ENCODE data around the gene LRRC8C.

Gene LRRC8C

DNA sequence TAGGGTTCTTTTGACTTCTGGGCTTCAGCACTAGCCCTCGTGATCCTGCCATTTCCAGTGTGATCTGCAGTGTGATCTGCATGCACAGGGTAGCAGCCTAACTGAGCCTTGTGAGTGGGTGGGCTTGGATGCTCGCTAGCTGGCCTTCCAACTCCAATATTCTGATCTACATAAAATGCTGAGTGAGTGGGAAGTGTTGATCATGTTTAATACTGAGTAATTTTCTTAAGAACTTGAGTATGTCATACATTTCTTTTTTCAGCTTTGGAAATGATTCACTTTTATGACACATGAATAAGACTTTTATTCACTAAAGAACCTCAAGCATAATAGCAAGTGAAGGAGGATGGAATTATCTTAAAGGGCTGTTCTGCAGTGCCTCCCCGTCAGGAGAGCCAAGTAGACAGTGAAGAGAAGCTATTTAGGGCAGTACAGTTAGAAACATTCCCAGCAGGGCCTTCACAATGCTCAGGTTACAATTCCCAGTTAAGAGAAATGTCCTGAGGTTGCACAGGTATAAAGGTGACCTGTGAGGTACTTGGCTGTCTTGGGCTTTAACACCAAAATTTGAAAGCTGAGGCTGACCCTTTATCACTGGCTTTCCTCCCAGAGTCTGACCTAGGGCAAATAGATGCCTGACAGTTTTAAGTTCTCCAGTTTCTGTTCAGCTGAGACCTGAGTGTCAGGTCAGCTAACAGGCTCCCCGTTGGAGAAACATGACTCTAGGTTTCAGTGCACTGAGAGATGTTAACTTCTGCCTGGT lies 29.1 kb upstream of the LRRC8C start:
- Mint-ChIP-seq H3K27ac (peak overlapping the region; percentile 77 to 95), H3K4me1 (peaks cover 98% of the 10 kb centered on the region), H3K4me3 (peak overlapping the region; percentile 65 to 67), H3K9me3 (no peaks in the 10 kb centered on the region), H3K27me3 (no peaks in the 10 kb centered on the region)
- DNase-seq = no peak
- peak; percentile 31 for ATAC-seq

- no peaks in the 10 kb centered on the region for H3K9me3 Mint-ChIP-seq
- ATAC-seq = no peak
- H3K4me1 Mint-ChIP-seq = peaks cover 98% of the 10 kb centered on the region
- H3K4me3 Mint-ChIP-seq = peak overlapping the region in 1 of 2 donors; percentile 52
- peak overlapping the region in 1 of 2 donors; percentile 95 for H3K27ac Mint-ChIP-seq
- no peaks in the 10 kb centered on the region for H3K27me3 Mint-ChIP-seq
- no peak for DNase-seq
Measured at GRCh38 chr1:89604414-89604735, 28.5 kb upstream of the LRRC8C start.

GRCh38 chr1:89605692-89606091 lies 27.2 kb upstream of the LRRC8C start:
- Mint-ChIP-seq H3K4me3 (peak overlapping the region; percentile 10 to 42), H3K9me3 (no peaks in the 10 kb centered on the region), H3K4me1 (peaks cover 98% of the 10 kb centered on the region)

DNA sequence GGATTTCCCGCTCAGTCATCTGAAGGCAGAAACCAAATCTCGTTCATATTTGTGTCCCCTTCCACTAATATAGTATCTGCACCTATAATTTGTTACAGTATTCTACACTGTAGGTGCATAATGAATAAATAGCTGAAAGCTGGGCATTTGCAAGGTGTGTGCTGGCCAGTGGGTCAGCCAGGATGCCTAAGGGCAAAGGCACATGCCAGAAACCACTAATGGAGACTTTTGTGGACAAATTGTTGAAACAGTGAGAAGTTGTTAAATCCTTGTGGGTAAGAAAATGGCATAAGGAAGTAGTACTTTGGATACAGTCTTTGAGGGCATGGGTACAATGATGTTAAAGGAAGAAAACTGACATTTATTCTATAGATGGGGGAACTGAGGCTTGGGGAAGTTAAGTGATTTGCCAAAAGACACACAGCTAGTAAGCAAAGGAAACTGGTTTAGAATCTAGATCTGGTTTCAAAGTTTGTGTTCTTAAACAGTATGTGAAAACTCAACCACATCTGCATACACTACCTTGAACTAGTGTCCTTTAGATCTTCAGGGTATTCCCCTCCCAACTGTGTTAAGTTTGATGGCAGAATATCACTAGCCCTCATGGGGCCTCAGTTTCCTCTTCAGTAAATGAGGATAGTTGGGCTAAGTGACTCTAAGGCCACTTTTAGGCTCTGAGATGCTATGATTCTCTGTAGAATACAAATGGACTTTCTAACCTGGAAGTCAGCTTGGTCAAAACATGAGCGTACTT lies 26.5 kb upstream of the LRRC8C start:
- peak; percentile 30 for ATAC-seq
- Mint-ChIP-seq H3K4me1 (peaks cover 98% of the 10 kb centered on the region), H3K4me3 (peak overlapping the region; percentile 42 to 85)

More at GRCh38 chr1:89605692-89606091, 27.2 kb upstream of the LRRC8C start:
- H3K27me3 Mint-ChIP-seq = no peaks in the 10 kb centered on the region
- DNase-seq (no peak), ATAC-seq (no peak)
- H3K27ac Mint-ChIP-seq = peak overlapping the region in 1 of 2 donors; percentile 21

DNA sequence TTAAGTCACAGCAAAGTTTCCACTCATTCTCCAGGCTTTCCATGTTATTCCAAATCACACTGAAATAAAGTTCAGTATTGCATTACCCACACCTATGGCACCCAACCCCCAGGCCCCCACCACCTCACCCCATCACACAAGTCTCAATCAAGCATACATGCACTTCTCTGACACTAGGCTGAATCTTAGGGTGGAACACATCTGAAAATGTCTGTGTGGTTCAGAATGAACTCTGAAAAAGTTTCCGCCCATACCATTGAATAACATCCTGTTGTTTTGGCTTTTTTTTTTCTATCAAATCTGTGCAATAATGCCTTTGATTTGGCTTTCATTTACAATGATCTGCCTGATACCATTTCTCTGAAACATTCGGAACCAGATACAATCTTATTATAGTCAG lies 25.8 kb upstream of the LRRC8C start:
- peak; percentile 24 for ATAC-seq
- no peaks in the 10 kb centered on the region for H3K9me3 Mint-ChIP-seq
- H3K27me3 Mint-ChIP-seq = no peaks in the 10 kb centered on the region
- H3K27ac Mint-ChIP-seq = peak overlapping the region; percentile 62 to 75
- no peak for DNase-seq
- peaks cover 95% of the 10 kb centered on the region for H3K4me1 Mint-ChIP-seq
- H3K4me3 Mint-ChIP-seq = peak overlapping the region; percentile 42 to 85

More for the DNA sequence above, 26.5 kb upstream of the LRRC8C start:
- Mint-ChIP-seq H3K27me3 (no peaks in the 10 kb centered on the region), H3K9me3 (no peaks in the 10 kb centered on the region), H3K27ac (peak overlapping the region; percentile 62 to 75)
- DNase-seq = no peak

- Mint-ChIP-seq H3K4me1 (peaks cover 97% of the 10 kb centered on the region), H3K9me3 (no peaks in the 10 kb centered on the region), H3K27me3 (no peaks in the 10 kb centered on the region), H3K27ac (peak overlapping the region; percentile 95 to 96), H3K4me3 (peak overlapping the region; percentile 85 to 87)
- ATAC-seq = no peak
- no peak for DNase-seq
Measured at GRCh38 chr1:89607586-89608318, 25.2 kb upstream of the LRRC8C start.

DNA sequence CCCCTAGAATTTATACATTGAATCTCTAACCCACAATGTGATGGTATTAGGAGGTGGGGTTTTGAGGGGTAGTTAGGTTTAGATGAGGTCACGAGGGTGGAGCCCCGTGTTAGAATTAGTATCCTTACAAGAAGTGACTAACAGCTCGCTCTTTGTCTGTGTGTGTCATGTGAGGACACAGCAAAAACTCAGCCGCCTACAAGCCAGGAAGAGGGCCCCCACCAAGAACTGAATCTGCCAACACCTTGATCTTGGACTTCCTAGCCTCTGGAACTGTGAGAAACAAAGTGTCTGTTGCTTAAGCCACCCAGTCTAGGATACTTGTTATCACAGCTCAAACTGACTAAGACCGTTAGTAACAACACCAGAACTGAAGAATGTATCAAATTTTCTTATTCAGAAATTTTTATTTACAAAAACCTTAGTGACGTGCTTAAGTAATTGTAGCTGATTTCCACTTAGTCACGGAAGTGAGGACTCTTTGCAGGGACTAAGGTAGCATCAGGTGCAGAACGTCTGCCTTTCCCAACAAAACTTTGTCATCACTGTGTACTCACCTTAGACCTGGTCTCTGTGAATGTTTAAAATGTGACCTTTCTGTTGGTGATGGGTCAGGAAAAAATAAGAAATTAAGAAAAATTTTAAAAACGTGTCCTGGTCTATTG lies 24.5 kb upstream of the LRRC8C start:
- Mint-ChIP-seq H3K4me3 (peak overlapping the region; percentile 85 to 87), H3K4me1 (peaks cover 93% of the 10 kb centered on the region), H3K9me3 (no peaks in the 10 kb centered on the region), H3K27me3 (no peaks in the 10 kb centered on the region), H3K27ac (peak overlapping the region; percentile 95 to 96)
- ATAC-seq = peak; percentile 68
- DNase-seq = peak; percentile 61 to 71

- Mint-ChIP-seq H3K4me1 (peaks cover 91% of the 10 kb centered on the region), H3K9me3 (no peaks in the 10 kb centered on the region), H3K27me3 (no peaks in the 10 kb centered on the region), H3K4me3 (peak overlapping the region; percentile 85 to 87), H3K27ac (peak overlapping the region; percentile 95 to 96)
- DNase-seq (peak; percentile 66 to 74), ATAC-seq (peak; percentile 29)
Measured at GRCh38 chr1:89608984-89609725, 23.8 kb upstream of the LRRC8C start.

DNA sequence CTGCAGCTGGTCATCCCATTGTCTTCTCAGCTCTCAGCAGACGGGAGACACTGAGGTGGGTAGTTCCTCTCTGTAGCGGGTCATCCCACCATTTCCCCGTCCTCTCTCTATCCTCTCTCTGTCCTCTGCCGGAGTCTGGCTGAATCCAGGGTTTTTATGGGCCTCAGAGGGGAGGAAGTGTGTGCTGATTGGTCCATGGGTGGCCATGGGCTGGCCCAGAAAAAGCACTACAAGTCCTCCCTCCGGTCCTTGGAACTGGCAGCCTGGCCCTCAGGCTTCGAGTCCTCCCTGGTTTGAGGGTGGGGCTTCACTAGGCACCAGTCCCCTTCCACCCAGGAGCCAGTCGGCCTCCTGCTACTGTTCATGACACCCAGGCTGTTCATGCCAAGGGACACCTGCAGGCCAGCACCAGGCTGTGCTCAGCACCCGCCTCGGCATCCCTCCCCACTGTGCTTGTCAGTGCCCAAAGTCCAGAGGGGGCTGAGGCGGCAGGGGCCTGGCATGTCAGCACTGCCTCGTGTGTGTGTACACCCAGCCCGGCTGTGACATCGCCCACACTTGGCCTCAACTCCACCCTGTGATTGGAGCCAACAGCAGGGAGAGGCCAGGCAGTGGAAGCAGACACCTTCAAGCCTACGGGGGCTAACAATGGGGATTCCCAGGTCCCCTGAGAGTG lies 23.0 kb upstream of the LRRC8C start:
- Mint-ChIP-seq H3K4me1 (peaks cover 91% of the 10 kb centered on the region), H3K27ac (peak overlapping the region; percentile 86 to 95), H3K4me3 (peak overlapping the region; percentile 85 to 87), H3K9me3 (no peaks in the 10 kb centered on the region), H3K27me3 (no peaks in the 10 kb centered on the region)
- ATAC-seq (no peak), DNase-seq (peak; percentile 37 to 51)

GRCh38 chr1:89610457-89611011 lies 22.4 kb upstream of the LRRC8C start:
- no peaks in the 10 kb centered on the region for H3K27me3 Mint-ChIP-seq
- H3K9me3 Mint-ChIP-seq = no peaks in the 10 kb centered on the region
- H3K27ac Mint-ChIP-seq = peak overlapping the region; percentile 66 to 91
- DNase-seq (peak; percentile 54 to 55), ATAC-seq (peak; percentile 25)
- H3K4me1 Mint-ChIP-seq = peaks cover 91% of the 10 kb centered on the region
- peak overlapping the region; percentile 85 to 87 for H3K4me3 Mint-ChIP-seq

- peak overlapping the region in 1 of 2 donors; percentile 27 for H3K27ac Mint-ChIP-seq
- H3K4me3 Mint-ChIP-seq = peak overlapping the region; percentile 41 to 85
Measured at GRCh38 chr1:89611721-89612120, 21.2 kb upstream of the LRRC8C start.

GRCh38 chr1:89613928-89614327 lies 19.0 kb upstream of the LRRC8C start:
- H3K4me3 Mint-ChIP-seq = no peak overlapping the region
- ATAC-seq (no peak), DNase-seq (no peak)
- peaks cover 11 to 19% of the 10 kb centered on the region in 2 donors for H3K9me3 Mint-ChIP-seq
- no peak overlapping the region for H3K27ac Mint-ChIP-seq
- H3K4me1 Mint-ChIP-seq = peaks cover 74% of the 10 kb centered on the region
- no peaks in the 10 kb centered on the region for H3K27me3 Mint-ChIP-seq

More at GRCh38 chr1:89611721-89612120, 21.2 kb upstream of the LRRC8C start:
- peaks cover 91% of the 10 kb centered on the region for H3K4me1 Mint-ChIP-seq
- DNase-seq = peak in 1 of 2 donors; percentile 39
- H3K9me3 Mint-ChIP-seq = no peaks in the 10 kb centered on the region
- ATAC-seq = peak; percentile 76
- H3K27me3 Mint-ChIP-seq = no peaks in the 10 kb centered on the region

- no peak for DNase-seq
- peaks cover 64% of the 10 kb centered on the region for H3K4me1 Mint-ChIP-seq
- no peak overlapping the region for H3K27ac Mint-ChIP-seq
- no peaks in the 10 kb centered on the region for H3K27me3 Mint-ChIP-seq
- ATAC-seq = no peak
- no peak overlapping the region for H3K4me3 Mint-ChIP-seq
- peaks cover 11 to 19% of the 10 kb centered on the region in 2 donors for H3K9me3 Mint-ChIP-seq
Measured at GRCh38 chr1:89615676-89616598, 17.0 kb upstream of the LRRC8C start.

All from stimulated activated naive CD8-positive, alpha-beta T cell treated with anti-CD3 and anti-CD28 coated beads, Interleukin-15, amount 100 ng/mL, for 72 hours (primary cell).